Esophagus muscularis mucosa (tissue), 4 donors: ENCODE data around the gene CCDC137.

Source experiments
- EP300 ChIP-seq: sonication (generic); formaldehyde crosslinking; IDR thresholded peaks from one replicate; pipeline ENCODE4 v1.6.1; 2017; ENCODE audit warnings: antibody characterized with exemption
- POLR2A ChIP-seq: fragments of 450-650 bp; IDR thresholded peaks from one replicate; pipeline ENCODE4 v1.6.1; 2017; ENCODE audit warnings: antibody characterized with exemption, moderate library complexity, mild to moderate bottlenecking, low read depth
- POLR2AphosphoS5 ChIP-seq, 2 donors: sonication (generic); formaldehyde crosslinking; IDR thresholded peaks; one replicate each; pipeline ENCODE4 v1.6.1; 2017; ENCODE audit warnings: antibody characterized with exemption in 2 of 2
- TF ChIP-seq, protein P1 (sequence below), 3 experiments: fragments of 200-600 bp in 2 of 3; fragments of 450-650 bp in 1 of 3; sonication (generic) in 2 of 3; IDR thresholded peaks; one replicate each; pipeline ENCODE4 v1.5.1; 2017 to 2019; ENCODE audit warnings: antibody characterized with exemption in 3 of 3, mild to moderate bottlenecking in 2 of 3, moderate library complexity in 1 of 3

GRCh38 chr17:81705518-81706231, 39.1 kb downstream of the CCDC137 start:
- TF ChIP-seq, protein P1, sequence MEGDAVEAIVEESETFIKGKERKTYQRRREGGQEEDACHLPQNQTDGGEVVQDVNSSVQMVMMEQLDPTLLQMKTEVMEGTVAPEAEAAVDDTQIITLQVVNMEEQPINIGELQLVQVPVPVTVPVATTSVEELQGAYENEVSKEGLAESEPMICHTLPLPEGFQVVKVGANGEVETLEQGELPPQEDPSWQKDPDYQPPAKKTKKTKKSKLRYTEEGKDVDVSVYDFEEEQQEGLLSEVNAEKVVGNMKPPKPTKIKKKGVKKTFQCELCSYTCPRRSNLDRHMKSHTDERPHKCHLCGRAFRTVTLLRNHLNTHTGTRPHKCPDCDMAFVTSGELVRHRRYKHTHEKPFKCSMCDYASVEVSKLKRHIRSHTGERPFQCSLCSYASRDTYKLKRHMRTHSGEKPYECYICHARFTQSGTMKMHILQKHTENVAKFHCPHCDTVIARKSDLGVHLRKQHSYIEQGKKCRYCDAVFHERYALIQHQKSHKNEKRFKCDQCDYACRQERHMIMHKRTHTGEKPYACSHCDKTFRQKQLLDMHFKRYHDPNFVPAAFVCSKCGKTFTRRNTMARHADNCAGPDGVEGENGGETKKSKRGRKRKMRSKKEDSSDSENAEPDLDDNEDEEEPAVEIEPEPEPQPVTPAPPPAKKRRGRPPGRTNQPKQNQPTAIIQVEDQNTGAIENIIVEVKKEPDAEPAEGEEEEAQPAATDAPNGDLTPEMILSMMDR (IDR thresholded peaks at IDR 0.05): no peak
- TF ChIP-seq POLR2A: no peak
- TF ChIP-seq POLR2AphosphoS5 (IDR thresholded peaks at IDR 0.05): no peak
- no peak for TF ChIP-seq EP300
